Measurements from ENCODE around the gene PAPPA2. TPM values are rescaled to one million over a fixed set of nuclear protein-coding genes. Genes with fewer than 3 reads are reported as not detected.

PAPPA2 gene
- total and polyA plus RNA-seq, 10 of the 15 experiments (the other 5 are each of a cell fraction or from before 2014, with no cell fraction given) = under 0.01 to 0.06 (median 0.03) TPM; not detected in 7

GRCh38 chr1:176579087-176579486, 116.1 kb downstream of the PAPPA2 start:
- H3K9ac ChIP-seq (ENCODE audit: control insufficient read depth, insufficient read depth, low read length) = no peak overlapping the region
- H3K27ac ChIP-seq (ENCODE audit: control insufficient read depth, insufficient read depth) = no peak overlapping the region
- H3K4me2 ChIP-seq (ENCODE audit: control insufficient read depth, insufficient read depth) = no peak overlapping the region
- FAIRE-seq (no peak), DNase-seq (ENCODE audit: low read depth, low spot score) (no peak), ATAC-seq (no peak)
- no peak overlapping the region for H2AFZ ChIP-seq (ENCODE audit: control insufficient read depth, low read depth, low read length)
- CTCF ChIA-PET = no interaction called here
- H3K9me3 ChIP-seq (replicated peaks; ENCODE audit: control insufficient read depth, insufficient read depth, low read length) = no peaks in the 10 kb centered on the region
- intact Hi-C loops (cut with micrococcal nuclease; ENCODE audit: unreplicated experiment) = no loop called here
- POLR2A ChIA-PET = no interaction called here
- H4K20me1 ChIP-seq (ENCODE audit: control insufficient read depth, insufficient read depth) = no peaks in the 10 kb centered on the region
- 0% methylated on average over 3 of the region's 3 CpGs for WGBS (ENCODE audit: insufficient coverage, insufficient replicate concordance, low lambda C conversion rate, missing lambda C conversion rate)
- no TSS peak for BruUV-seq (replicated peaks)
- no peak overlapping the region for H3K4me3 ChIP-seq
- in situ Hi-C loops (cut with MboI) = no loop called here
- no peaks in the 10 kb centered on the region for H3K27me3 ChIP-seq (replicated peaks in 1 of 2; ENCODE audit: control insufficient read depth in 2 of 2, insufficient read depth in 2 of 2, low read length in 1 of 2)
- TF ChIP-seq EED (IDR thresholded peaks at IDR 0.05; ENCODE audit: low read depth) = no peak
- no peak for TF ChIP-seq BRCA1 (IDR thresholded peaks at IDR 0.05; ENCODE audit: low read depth, low read length)
- no peak for TF ChIP-seq IRF4 (IDR thresholded peaks at IDR 0.05; ENCODE audit: low read depth, low read length)
- TF ChIP-seq NBN (IDR thresholded peaks at IDR 0.05) = no peak
- TF ChIP-seq PML (IDR thresholded peaks at IDR 0.05; ENCODE audit: low read length) = no peak
- no peak for TF ChIP-seq ELK1 (IDR thresholded peaks at IDR 0.05; ENCODE audit: low read depth, low read length)
- SMC1A ChIA-PET (ENCODE audit: uncharacterized antibody, unreplicated experiment) = interaction anchor here (1.3 kb wide), 1 partner anchor 19 kb away, joined by 3 read pairs; no protein-coding TSS in a partner anchor
- H3K4me1 ChIP-seq (ENCODE audit: control insufficient read depth, insufficient read depth, low read length) = no peaks in the 10 kb centered on the region
- RAD21 ChIA-PET (ENCODE audit: unreplicated experiment) = no interaction called here
- H3K79me2 ChIP-seq (ENCODE audit: control insufficient read depth, insufficient read depth, low read length) = no peaks in the 10 kb centered on the region
- no peaks in the 10 kb centered on the region for H3K36me3 ChIP-seq (ENCODE audit: control insufficient read depth in 2 of 2, insufficient read depth in 2 of 2, low read length in 1 of 2)

GRCh38 chr1:176595217-176595616, 132.2 kb downstream of the PAPPA2 start:
- H3K27ac ChIP-seq (ENCODE audit: control insufficient read depth, insufficient read depth) = no peak overlapping the region
- H2AFZ ChIP-seq (ENCODE audit: control insufficient read depth, low read depth, low read length) = no peak overlapping the region
- ChIA-PET POLR2A (no interaction called here), SMC1A (ENCODE audit: uncharacterized antibody, unreplicated experiment) (no interaction called here), CTCF (no interaction called here), RAD21 (ENCODE audit: unreplicated experiment) (no interaction called here)
- no peak overlapping the region for H3K9ac ChIP-seq (ENCODE audit: control insufficient read depth, insufficient read depth, low read length)
- H3K79me2 ChIP-seq (ENCODE audit: control insufficient read depth, insufficient read depth, low read length) = no peaks in the 10 kb centered on the region
- H4K20me1 ChIP-seq (ENCODE audit: control insufficient read depth, insufficient read depth) = no peaks in the 10 kb centered on the region
- no peak for FAIRE-seq
- TF ChIP-seq ZZZ3 (IDR thresholded peaks at IDR 0.05; ENCODE audit: control insufficient read depth, insufficient read length, low read depth) (no peak), PBX3 (IDR thresholded peaks at IDR 0.05; ENCODE audit: insufficient replicate concordance, low read depth, low read length) (no peak), ELK1 (IDR thresholded peaks at IDR 0.05; ENCODE audit: low read depth, low read length) (no peak), STAT3 (IDR thresholded peaks at IDR 0.05; ENCODE audit: low read depth, low read length) (no peak), BMI1 (IDR thresholded peaks at IDR 0.05; ENCODE audit: borderline replicate concordance) (no peak)
- in situ Hi-C loops (cut with MboI) (no loop called here), intact Hi-C loops (cut with micrococcal nuclease; ENCODE audit: unreplicated experiment) (no loop called here)
- no peak overlapping the region for H3K4me2 ChIP-seq (ENCODE audit: control insufficient read depth, insufficient read depth)
- no peaks in the 10 kb centered on the region for H3K36me3 ChIP-seq (ENCODE audit: control insufficient read depth in 2 of 2, insufficient read depth in 2 of 2, low read length in 1 of 2)
- no peaks in the 10 kb centered on the region for H3K4me1 ChIP-seq (ENCODE audit: control insufficient read depth, insufficient read depth, low read length)
- ATAC-seq = no peak
- no peak for DNase-seq (ENCODE audit: low read depth, low spot score)
- 27% methylated on average over 16 of the region's 16 CpGs for WGBS (ENCODE audit: insufficient coverage, insufficient replicate concordance, low lambda C conversion rate, missing lambda C conversion rate)
- no peak overlapping the region for H3K4me3 ChIP-seq
- no peaks in the 10 kb centered on the region for H3K27me3 ChIP-seq (replicated peaks in 1 of 2; ENCODE audit: control insufficient read depth in 2 of 2, insufficient read depth in 2 of 2, low read length in 1 of 2)
- no peaks in the 10 kb centered on the region for H3K9me3 ChIP-seq (replicated peaks; ENCODE audit: control insufficient read depth, insufficient read depth, low read length)
- no TSS peak for BruUV-seq (replicated peaks)
